Ovary (tissue), 9 donors: Measurements from ENCODE around the gene FICD. TPM values are rescaled to one million over a fixed set of nuclear protein-coding genes. Genes with fewer than 3 reads are reported as not detected.

ENCODE experiments used
- DNase-seq, 5 donors: peaks; one replicate each; pipeline ENCODE4 v3.0.0-alpha.2; 2019 to 2020
- H3K27ac ChIP-seq, 2 donors: fragments of 200-600 bp; one replicate each; pipeline versions ENCODE4 v1.5.1 to v1.8.0; 2019 to 2022
- H3K27me3 ChIP-seq: fragments of 200-600 bp; one replicate; pipeline ENCODE4 v1.8.0; 2022
- H3K36me3 ChIP-seq: fragments of 200-600 bp; sonication (generic); one replicate; pipeline ENCODE4 v1.5.1; 2019
- H3K4me1 ChIP-seq: one replicate; pipeline ENCODE4 v1.8.1; 2013; ENCODE audit warnings: mild to moderate bottlenecking, moderate library complexity; ENCODE audit not compliant: insufficient read depth
- H3K4me3 ChIP-seq: fragments of 200-600 bp; sonication (generic); one replicate; pipeline ENCODE4 v1.5.1; 2017
- H3K9me3 ChIP-seq, 2 donors: fragments of 200-600 bp in 1 of 2; sonication (generic) in 1 of 2; one replicate each; pipeline versions ENCODE4 v1.5.1 to v1.8.1; 2013 to 2019; ENCODE audit warnings: mild to moderate bottlenecking in 1 of 2, moderate library complexity in 1 of 2
- CTCF ChIP-seq, 3 donors: fragments of 450-650 bp in 2 of 3; fragments of 200-600 bp in 1 of 3; IDR thresholded peaks; one replicate each; pipeline versions ENCODE4 v1.5.1 to v1.8.0; 2016 to 2022; ENCODE audit warnings: antibody characterized with exemption in 3 of 3, mild to moderate bottlenecking in 1 of 3
- EP300 ChIP-seq: sonication (generic); formaldehyde crosslinking; IDR thresholded peaks from one replicate; pipeline ENCODE4 v1.6.1; 2017; ENCODE audit warnings: antibody characterized with exemption
- POLR2A ChIP-seq: fragments of 450-650 bp; IDR thresholded peaks from one replicate; pipeline ENCODE4 v1.6.1; 2017; ENCODE audit warnings: antibody characterized with exemption, mild to moderate bottlenecking, moderate library complexity
- whole genome bisulfite sequencing, 3 donors: extraction: QIAGEN DNeasy Blood & Tissue Kit in 1 of 3; methylation state at CpG; one replicate each; pipeline versions ENCODE4 v1.1.5 to v1.1.7; 2013 to 2017; 5-methylcytosine and 5-hydroxymethylcytosine counted together
- intact Hi-C, 4 donors: fragments of 100-400 bp; cut with DNase I; formaldehyde crosslinking; loops; one replicate each; pipeline versions ENCODE4 v1.11.0 to v1.15.1; 2022 to 2023
- polyA plus RNA-seq, 2 donors: library from polyadenylated mRNA; stranded (reverse); fragments of 200-250 nt in 1 of 2; fragments of 350-450 nt in 1 of 2; fragmentation: Illumina TruSeq in 1 of 2; extraction: RNeasy Lipid Tissue Mini Kit (QIAGEN cat#74804) in 1 of 2; gene quantifications; one replicate each; pipeline ENCODE4 v1.2.3, GENCODE V29; 2013 to 2014
- total RNA-seq, 7 donors: library from RNA; depleted of rRNA in 2 of 7; stranded (reverse); fragments of >200 nt in 2 of 7; fragmentation: NEBNext Ultra II Directional in 3 of 7; extraction: Animal tissue kit (Norgen Biotek cat#: 25700) in 3 of 7; gene quantifications; one replicate each; pipeline versions ENCODE4 v1.1.0 to v1.2.4, GENCODE V29; 2016 to 2023
- donor health status: DM: no; HTN: no; CAD: no; lungs with moderate emphysema.
- donor health status: DM: no; HTN: no; CAD: no.
- donor health status: Bipolar disorder and iron deficiency.
- donor health status: DM: yes; HTN: yes; CAD: no.
- donor health status: DM: no; HTN: no; CAD: no.
- donor health status: DM: yes; HTN: yes; CAD: no.

FICD gene
- total and polyA plus RNA-seq, 9 donors = 2.0 to 12.7 (median 6.0) TPM

GRCh38 chr12:108507971-108508642 is 7.0 kb upstream of the FICD start:
- 63 to 88% (median 67%) methylated on average over 3 of the region's 3 CpGs for WGBS, 3 donors
- H3K36me3 ChIP-seq = no peaks in the 10 kb centered on the region
- no peak overlapping the region for H3K27ac ChIP-seq
- no peaks in the 10 kb centered on the region for H3K4me1 ChIP-seq
- H3K4me3 ChIP-seq = no peak overlapping the region
- intact Hi-C loops = no loop called here
- no peak for DNase-seq
- H3K27me3 ChIP-seq = no peaks in the 10 kb centered on the region
- H3K9me3 ChIP-seq = no peaks in the 10 kb centered on the region
- TF ChIP-seq POLR2A (no peak), EP300 (no peak), CTCF (IDR thresholded peaks at IDR 0.05) (no peak)

GRCh38 chr12:108509806-108510205 is 5.3 kb upstream of the FICD start:
- Histone ChIP-seq H3K4me3 (no peak overlapping the region), H3K27ac (no peak overlapping the region), H3K4me1 (no peaks in the 10 kb centered on the region), H3K36me3 (no peaks in the 10 kb centered on the region), H3K9me3 (no peaks in the 10 kb centered on the region), H3K27me3 (no peaks in the 10 kb centered on the region)
- 78 to 88% (median 84%) methylated on average over 1 of the region's 1 CpG for WGBS, 3 donors
- intact Hi-C loops = loop anchor here in 2 of 4 donors (10.0 kb wide), 3 partner anchors 745 to 835 kb away; partner anchors contain the start of genes PRDM4 (in 1 of the 2) and PWP1 (in 1 of the 2)
- no peak for TF ChIP-seq POLR2A
- TF ChIP-seq EP300 = no peak
- no peak for TF ChIP-seq CTCF (IDR thresholded peaks at IDR 0.05)
- DNase-seq = no peak

- 65 to 73% (median 66%) methylated on average over 2 of the region's 2 CpGs for WGBS, 3 donors
- intact Hi-C loops = loop anchor here in 2 of 4 donors (10.0 kb wide), 3 partner anchors 746 to 836 kb away; partner anchors contain the start of genes PRDM4 (in 1 of the 2) and PWP1 (in 1 of the 2)
- no peak overlapping the region for H3K27ac ChIP-seq
- no peaks in the 10 kb centered on the region for H3K27me3 ChIP-seq
- no peak overlapping the region for H3K4me3 ChIP-seq
- no peak for TF ChIP-seq CTCF (IDR thresholded peaks at IDR 0.05)
- TF ChIP-seq EP300 = no peak
- TF ChIP-seq POLR2A = no peak
- no peaks in the 10 kb centered on the region for H3K36me3 ChIP-seq
- H3K9me3 ChIP-seq = no peaks in the 10 kb centered on the region
- H3K4me1 ChIP-seq = no peaks in the 10 kb centered on the region
- no peak for DNase-seq
These were observed 4.2 kb upstream of the FICD start for GRCh38 chr12:108510836-108511235.

GRCh38 chr12:108511633-108512540 is 3.2 kb upstream of the FICD start:
- H3K4me1 ChIP-seq = no peaks in the 10 kb centered on the region
- H3K27ac ChIP-seq = no peak overlapping the region
- WGBS, 3 donors = 17 to 34% (median 23%) methylated on average over 15 of the region's 15 CpGs
- TF ChIP-seq EP300 = no peak
- TF ChIP-seq CTCF (IDR thresholded peaks at IDR 0.05) = peak; percentile 63 to 81 (median 77)
- no peaks in the 10 kb centered on the region for H3K9me3 ChIP-seq
- H3K4me3 ChIP-seq = no peak overlapping the region
- intact Hi-C loops = loop anchor here in 2 of 4 donors (10.0 kb wide), 3 partner anchors 747 to 837 kb away; partner anchors contain the start of genes PRDM4 (in 1 of the 2) and PWP1 (in 1 of the 2)
- no peaks in the 10 kb centered on the region for H3K36me3 ChIP-seq
- peak; percentile 56 to 76 (median 71) for DNase-seq
- H3K27me3 ChIP-seq = no peaks in the 10 kb centered on the region
